SK-N-SH (cell line): ENCODE results near the gene BCAS3.

Source experiments
- CTCF ChIP-seq: fragments of 200-600 bp; sonication (generic); IDR thresholded peaks from 2 replicates; pipeline ENCODE4 v1.6.1; 2017; ENCODE audit warnings: antibody characterized with exemption, mild to moderate bottlenecking, moderate library complexity
- EZH2phosphoT487 ChIP-seq: fragments of 200-600 bp; sonication (generic); IDR thresholded peaks from 2 replicates; pipeline ENCODE4 v1.6.1; 2017; ENCODE audit warnings: low read depth, mixed run types, mild to moderate bottlenecking, antibody characterized with exemption, moderate library complexity, borderline replicate concordance
- GABPA ChIP-seq: IDR thresholded peaks from 2 replicates; pipeline ENCODE4 v1.4.0; 2012; ENCODE audit warnings: low read depth, mild to moderate bottlenecking
- GATA2 ChIP-seq: sonication (generic); formaldehyde crosslinking; IDR thresholded peaks from 2 replicates; pipeline ENCODE4 v1.5.0; 2020; ENCODE audit warnings: mild to moderate bottlenecking, missing genetic modification reagents
- JUND ChIP-seq: IDR thresholded peaks from 2 replicates; pipeline ENCODE4 v1.4.0; 2012
- MAX ChIP-seq: IDR thresholded peaks from 2 replicates; pipeline ENCODE4 v1.4.0; 2012; ENCODE audit warnings: low read depth
- MXI1 ChIP-seq: IDR thresholded peaks from 2 replicates; pipeline ENCODE4 v1.6.1; 2012; ENCODE audit warnings: mild to moderate bottlenecking, low read depth, low read length, improper control_type of control experiment
- REST ChIP-seq: IDR thresholded peaks from 2 replicates; pipeline ENCODE4 v1.6.1; 2012; ENCODE audit warnings: mild to moderate bottlenecking, low read depth, low read length, moderate library complexity
- RFX5 ChIP-seq: IDR thresholded peaks from 2 replicates; pipeline ENCODE4 v1.6.1; 2012; ENCODE audit warnings: mild to moderate bottlenecking, improper control_type of control experiment, low read length
- SIN3A ChIP-seq: IDR thresholded peaks from 2 replicates; pipeline ENCODE4 v1.6.1; 2012; ENCODE audit warnings: low read depth, mild to moderate bottlenecking, low read length, moderate library complexity, borderline replicate concordance
- YY1 ChIP-seq: IDR thresholded peaks from 2 replicates; pipeline ENCODE4 v1.4.0; 2012; ENCODE audit warnings: low read depth, mild to moderate bottlenecking
- TF ChIP-seq, protein P1 (sequence below): IDR thresholded peaks from 2 replicates; pipeline ENCODE4 v1.4.0; 2012; ENCODE audit warnings: low read depth, borderline replicate concordance
- TF ChIP-seq, protein P2 (sequence below): fragments of 150-350 bp; IDR thresholded peaks from 2 replicates; pipeline ENCODE4 v1.6.1; 2017; ENCODE audit warnings: antibody characterized with exemption, low read length, low read depth, borderline replicate concordance

DNA sequence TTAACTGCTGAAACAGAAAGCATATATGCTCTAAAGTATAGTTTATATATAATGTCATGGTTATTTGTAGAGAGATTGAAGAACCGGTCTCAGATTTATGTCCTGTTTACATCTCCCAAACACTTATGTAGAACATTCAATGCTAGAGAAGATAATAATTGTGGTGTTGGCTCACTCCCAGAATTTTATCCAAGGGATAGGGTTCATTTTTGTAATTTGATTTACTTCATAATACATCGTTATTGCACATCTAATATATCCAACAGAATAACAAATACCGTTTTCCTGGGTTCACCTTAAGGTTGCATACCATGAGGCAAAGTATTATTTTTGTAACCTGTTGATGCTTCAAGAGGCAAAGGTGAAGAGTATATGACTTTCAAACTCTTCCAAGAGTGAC lies 519.1 kb downstream of the BCAS3 start:
- TF ChIP-seq CTCF: no peak
- TF ChIP-seq YY1: no peak
- TF ChIP-seq SIN3A: no peak
- TF ChIP-seq, protein P1, sequence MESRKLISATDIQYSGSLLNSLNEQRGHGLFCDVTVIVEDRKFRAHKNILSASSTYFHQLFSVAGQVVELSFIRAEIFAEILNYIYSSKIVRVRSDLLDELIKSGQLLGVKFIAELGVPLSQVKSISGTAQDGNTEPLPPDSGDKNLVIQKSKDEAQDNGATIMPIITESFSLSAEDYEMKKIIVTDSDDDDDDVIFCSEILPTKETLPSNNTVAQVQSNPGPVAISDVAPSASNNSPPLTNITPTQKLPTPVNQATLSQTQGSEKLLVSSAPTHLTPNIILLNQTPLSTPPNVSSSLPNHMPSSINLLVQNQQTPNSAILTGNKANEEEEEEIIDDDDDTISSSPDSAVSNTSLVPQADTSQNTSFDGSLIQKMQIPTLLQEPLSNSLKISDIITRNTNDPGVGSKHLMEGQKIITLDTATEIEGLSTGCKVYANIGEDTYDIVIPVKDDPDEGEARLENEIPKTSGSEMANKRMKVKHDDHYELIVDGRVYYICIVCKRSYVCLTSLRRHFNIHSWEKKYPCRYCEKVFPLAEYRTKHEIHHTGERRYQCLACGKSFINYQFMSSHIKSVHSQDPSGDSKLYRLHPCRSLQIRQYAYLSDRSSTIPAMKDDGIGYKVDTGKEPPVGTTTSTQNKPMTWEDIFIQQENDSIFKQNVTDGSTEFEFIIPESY: no peak
- no peak for TF ChIP-seq JUND
- no peak for TF ChIP-seq GABPA
- TF ChIP-seq, protein P2, sequence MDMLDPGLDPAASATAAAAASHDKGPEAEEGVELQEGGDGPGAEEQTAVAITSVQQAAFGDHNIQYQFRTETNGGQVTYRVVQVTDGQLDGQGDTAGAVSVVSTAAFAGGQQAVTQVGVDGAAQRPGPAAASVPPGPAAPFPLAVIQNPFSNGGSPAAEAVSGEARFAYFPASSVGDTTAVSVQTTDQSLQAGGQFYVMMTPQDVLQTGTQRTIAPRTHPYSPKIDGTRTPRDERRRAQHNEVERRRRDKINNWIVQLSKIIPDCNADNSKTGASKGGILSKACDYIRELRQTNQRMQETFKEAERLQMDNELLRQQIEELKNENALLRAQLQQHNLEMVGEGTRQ: no peak
- no peak for TF ChIP-seq REST
- no peak for TF ChIP-seq EZH2phosphoT487
- TF ChIP-seq MAX: no peak
- no peak for TF ChIP-seq GATA2 (CRISPR knock-in tag)
- TF ChIP-seq RFX5: no peak
- no peak for TF ChIP-seq MXI1
